ENCODE data around the gene TMEM116.
"Not testable (repeated sequence)": the region's sequence is repeated elsewhere in the genome, so short reads cannot be mapped to it uniquely, and the experiment has no call there.

TMEM116 gene

DNA sequence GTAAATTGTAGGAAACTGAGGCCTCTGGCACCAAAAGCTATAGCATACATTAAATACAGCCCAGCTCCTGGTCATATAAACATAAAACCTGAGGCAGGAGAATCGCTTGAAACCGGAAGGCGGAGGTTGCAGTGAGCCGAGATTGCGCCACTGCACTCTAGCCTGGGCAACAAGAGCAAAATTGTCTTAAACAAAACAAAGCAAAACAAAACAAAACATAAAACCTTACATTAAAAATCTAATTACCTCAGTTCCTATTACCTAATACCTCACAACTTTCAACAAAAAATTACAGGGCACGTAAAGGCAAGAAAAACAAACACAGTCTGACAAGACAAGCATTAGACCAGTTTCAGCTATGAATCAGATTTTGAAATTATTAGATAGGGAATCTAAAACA, 36.7 kb downstream of the TMEM116 start:
- DNase-seq = no peak
- H3K27ac Mint-ChIP-seq = no peak overlapping the region
- H3K9me3 Mint-ChIP-seq = no peaks in the 10 kb centered on the region
- no peak overlapping the region for H3K4me3 Mint-ChIP-seq
- H3K27me3 Mint-ChIP-seq = no peaks in the 10 kb centered on the region
- H3K36me3 Mint-ChIP-seq (ENCODE audit: low read depth) = peaks cover 9% of the 10 kb centered on the region
- H3K4me1 Mint-ChIP-seq (ENCODE audit: low read depth) = peaks cover 30% of the 10 kb centered on the region

DNA sequence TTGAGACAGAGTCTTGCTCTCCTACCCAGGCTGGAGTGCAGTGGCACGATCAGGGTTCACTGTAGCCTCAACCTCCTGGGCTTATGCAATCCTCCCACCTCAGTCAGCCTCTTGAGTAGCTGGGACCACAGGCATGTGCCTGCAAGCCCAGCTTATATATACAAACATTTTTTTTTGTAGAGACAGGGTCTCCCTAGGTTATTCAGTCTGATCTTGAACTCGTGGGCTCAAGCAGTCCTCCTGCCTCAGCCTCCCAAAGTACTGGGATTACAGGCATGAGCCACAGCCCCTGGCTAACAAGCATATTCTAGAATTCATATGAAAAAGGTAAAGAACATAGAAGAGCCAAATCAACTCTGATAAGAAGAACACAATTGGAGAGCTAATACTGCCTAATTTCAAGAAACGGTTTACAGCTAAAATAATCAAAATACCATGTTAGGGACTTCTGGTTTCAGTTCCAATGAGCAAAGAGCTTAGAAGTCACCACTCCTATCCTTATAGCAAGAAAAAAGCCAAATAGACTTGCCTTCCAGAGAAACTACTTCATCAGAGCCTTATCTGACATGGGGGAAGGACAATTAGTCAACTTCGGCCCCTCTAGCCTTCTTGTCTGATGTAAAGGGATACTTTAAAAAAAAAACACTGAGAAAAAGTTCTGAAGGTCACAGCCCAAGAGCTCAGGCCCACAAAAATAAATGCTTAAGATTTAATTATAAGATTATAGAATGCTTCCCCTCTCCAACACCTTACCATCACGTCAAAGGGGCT, 37.6 kb downstream of the TMEM116 start:
- no peaks in the 10 kb centered on the region for H3K27me3 Mint-ChIP-seq
- H3K36me3 Mint-ChIP-seq (ENCODE audit: low read depth) = peaks cover 13% of the 10 kb centered on the region
- no peaks in the 10 kb centered on the region for H3K9me3 Mint-ChIP-seq
- H3K4me3 Mint-ChIP-seq = no peak overlapping the region
- H3K4me1 Mint-ChIP-seq (ENCODE audit: low read depth) = peaks cover 29% of the 10 kb centered on the region
- no peak for DNase-seq
- no peak overlapping the region for H3K27ac Mint-ChIP-seq

GRCh38 chr12:111971800-111972199, 41.2 kb downstream of the TMEM116 start:
- Mint-ChIP-seq H3K4me3 (no peak overlapping the region), H3K36me3 (ENCODE audit: low read depth) (peaks cover 15% of the 10 kb centered on the region), H3K27me3 (no peaks in the 10 kb centered on the region), H3K27ac (no peak overlapping the region), H3K4me1 (ENCODE audit: low read depth) (peaks cover 26% of the 10 kb centered on the region), H3K9me3 (no peaks in the 10 kb centered on the region)
- no peak for DNase-seq

DNA sequence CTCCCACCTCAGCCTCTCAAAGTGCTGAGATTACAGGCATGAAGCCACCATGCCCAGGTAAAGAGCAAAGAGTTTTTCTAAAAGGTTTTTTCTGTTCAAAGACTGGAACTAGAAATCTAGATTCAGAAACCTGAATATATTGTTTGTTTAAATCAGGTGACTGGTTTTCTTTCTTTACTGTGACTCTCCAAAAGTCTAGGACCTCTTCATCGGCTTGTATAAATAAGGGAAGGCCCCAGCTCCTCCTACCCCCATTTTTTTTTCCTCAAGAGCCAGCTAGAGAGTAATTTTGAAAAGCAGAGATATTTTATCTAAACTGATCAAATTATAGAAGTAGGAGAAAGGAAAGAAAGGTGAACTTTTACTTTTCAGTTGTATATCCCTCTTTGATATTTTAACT, 48.0 kb downstream of the TMEM116 start:
- Mint-ChIP-seq H3K27me3 (no peaks in the 10 kb centered on the region), H3K36me3 (ENCODE audit: low read depth) (peaks cover 41% of the 10 kb centered on the region), H3K9me3 (peaks cover 3% of the 10 kb centered on the region), H3K4me3 (no peak overlapping the region), H3K27ac (no peak overlapping the region), H3K4me1 (ENCODE audit: low read depth) (peaks cover 24% of the 10 kb centered on the region)
- no peak for DNase-seq

DNA sequence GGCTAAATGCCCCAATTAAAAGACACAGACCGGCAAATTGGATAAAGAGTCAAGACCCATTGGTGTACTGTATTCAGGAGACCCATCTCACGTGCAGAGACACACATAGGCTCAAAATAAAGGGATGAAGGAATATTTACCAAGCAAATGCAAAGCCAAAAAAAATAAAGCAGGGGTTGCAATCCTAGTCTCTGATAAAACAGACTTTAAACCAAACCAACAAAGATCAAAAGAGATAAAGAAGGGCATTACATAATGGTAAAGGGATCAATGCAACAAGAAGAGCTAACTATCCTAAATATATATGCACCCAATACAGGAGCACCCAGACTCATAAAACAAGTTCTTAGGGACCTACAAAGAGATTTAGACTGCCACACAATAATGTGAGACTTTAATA, 53.4 kb downstream of the TMEM116 start:
- H3K4me3 Mint-ChIP-seq; DNase-seq; H3K27ac Mint-ChIP-seq; H3K4me1 Mint-ChIP-seq (ENCODE audit: low read depth); H3K27me3 Mint-ChIP-seq: not testable (repeated sequence)
- Mint-ChIP-seq H3K9me3 (peaks cover 15% of the 10 kb centered on the region), H3K36me3 (ENCODE audit: low read depth) (peaks cover 72% of the 10 kb centered on the region)

DNA sequence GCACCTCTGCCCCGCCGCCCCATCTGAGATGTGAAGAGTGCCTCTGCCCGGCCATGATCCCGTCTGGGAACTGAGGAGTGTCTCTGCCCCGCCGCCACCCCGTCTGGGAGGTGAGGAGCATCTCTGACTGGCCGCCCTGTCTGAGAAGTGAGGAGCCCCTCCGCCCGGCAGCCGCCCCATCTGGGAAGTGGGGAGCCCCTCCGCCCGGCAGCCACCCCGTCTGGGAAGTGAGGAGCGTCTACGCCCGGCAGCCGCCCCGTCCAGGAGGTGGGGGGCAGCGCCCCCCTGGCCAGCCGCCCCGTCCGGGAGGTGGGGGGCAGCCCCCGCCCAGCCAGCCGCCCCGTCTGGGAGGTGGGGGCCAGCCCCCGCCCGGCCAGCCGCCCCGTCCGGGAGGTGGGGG, 55.7 kb downstream of the TMEM116 start:
- H3K27ac Mint-ChIP-seq; H3K4me3 Mint-ChIP-seq; DNase-seq; H3K4me1 Mint-ChIP-seq (ENCODE audit: low read depth); H3K27me3 Mint-ChIP-seq: not testable (repeated sequence)
- Mint-ChIP-seq H3K9me3 (peaks cover 17% of the 10 kb centered on the region), H3K36me3 (ENCODE audit: low read depth) (peaks cover 60% of the 10 kb centered on the region)

GRCh38 chr12:111954969-111955368, 58.0 kb downstream of the TMEM116 start:
- no peak for DNase-seq
- H3K9me3 Mint-ChIP-seq = peaks cover 14% of the 10 kb centered on the region
- peaks cover 40% of the 10 kb centered on the region for H3K36me3 Mint-ChIP-seq (ENCODE audit: low read depth)
- H3K27ac Mint-ChIP-seq = no peak overlapping the region
- no peak overlapping the region for H3K4me3 Mint-ChIP-seq
- peaks cover 22% of the 10 kb centered on the region for H3K4me1 Mint-ChIP-seq (ENCODE audit: low read depth)
- H3K27me3 Mint-ChIP-seq = no peaks in the 10 kb centered on the region

- H3K36me3 Mint-ChIP-seq (ENCODE audit: low read depth) = peaks cover 26% of the 10 kb centered on the region
- H3K27me3 Mint-ChIP-seq = no peaks in the 10 kb centered on the region
- H3K27ac Mint-ChIP-seq = no peak overlapping the region
- peaks cover 11% of the 10 kb centered on the region for H3K9me3 Mint-ChIP-seq
- H3K4me1 Mint-ChIP-seq (ENCODE audit: low read depth) = peaks cover 23% of the 10 kb centered on the region
- no peak overlapping the region for H3K4me3 Mint-ChIP-seq
- no peak for DNase-seq
Measured at GRCh38 chr12:111953455-111953854, 59.5 kb downstream of the TMEM116 start.

- DNase-seq, H3K27me3 Mint-ChIP-seq, H3K4me3 Mint-ChIP-seq: not testable (repeated sequence)
- peaks cover 11% of the 10 kb centered on the region for H3K9me3 Mint-ChIP-seq
- H3K4me1 Mint-ChIP-seq (ENCODE audit: low read depth) = peaks cover 23% of the 10 kb centered on the region
- peak overlapping the region; percentile 20 for H3K27ac Mint-ChIP-seq
- peaks cover 25% of the 10 kb centered on the region for H3K36me3 Mint-ChIP-seq (ENCODE audit: low read depth)
Measured at GRCh38 chr12:111952084-111952787, 60.7 kb downstream of the TMEM116 start.

- H3K27me3 Mint-ChIP-seq, DNase-seq, H3K27ac Mint-ChIP-seq, H3K4me3 Mint-ChIP-seq: not testable (repeated sequence)
- peaks cover 10% of the 10 kb centered on the region for H3K9me3 Mint-ChIP-seq
- peaks cover 30% of the 10 kb centered on the region for H3K4me1 Mint-ChIP-seq (ENCODE audit: low read depth)
- H3K36me3 Mint-ChIP-seq (ENCODE audit: low read depth) = peaks cover 18% of the 10 kb centered on the region
Measured at GRCh38 chr12:111950961-111951676, 61.8 kb downstream of the TMEM116 start.

DNA sequence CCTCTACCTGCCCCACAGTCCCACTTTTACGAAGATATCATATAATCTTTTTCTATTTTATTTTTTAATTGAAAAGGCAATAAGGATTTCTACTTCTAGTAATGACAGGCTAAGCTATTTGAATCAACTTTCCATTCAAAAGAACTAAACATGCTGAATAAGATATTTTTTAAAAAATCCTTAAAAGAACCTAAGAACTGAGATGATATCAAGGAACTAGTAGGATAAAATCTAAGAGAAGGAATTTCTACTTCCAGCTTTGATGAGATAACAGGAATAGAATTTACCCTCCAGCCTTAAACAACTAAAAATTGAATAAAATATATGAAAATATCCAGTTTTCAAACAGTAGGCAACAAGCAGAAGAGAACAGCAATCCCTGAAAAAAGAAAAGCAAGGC, 69.0 kb downstream of the TMEM116 start:
- no peak for DNase-seq
- H3K4me3 Mint-ChIP-seq = no peak overlapping the region
- peaks cover 23% of the 10 kb centered on the region for H3K4me1 Mint-ChIP-seq (ENCODE audit: low read depth)
- H3K9me3 Mint-ChIP-seq = no peaks in the 10 kb centered on the region
- no peaks in the 10 kb centered on the region for H3K27me3 Mint-ChIP-seq
- H3K27ac Mint-ChIP-seq = no peak overlapping the region
- H3K36me3 Mint-ChIP-seq (ENCODE audit: low read depth) = no peaks in the 10 kb centered on the region

- no peak for DNase-seq
- no peaks in the 10 kb centered on the region for H3K27me3 Mint-ChIP-seq
- peak overlapping the region; percentile 62 for H3K27ac Mint-ChIP-seq
- H3K36me3 Mint-ChIP-seq (ENCODE audit: low read depth) = peaks cover 2% of the 10 kb centered on the region
- H3K4me1 Mint-ChIP-seq (ENCODE audit: low read depth) = peaks cover 23% of the 10 kb centered on the region
- H3K9me3 Mint-ChIP-seq = no peaks in the 10 kb centered on the region
- H3K4me3 Mint-ChIP-seq = no peak overlapping the region
Measured at GRCh38 chr12:111942557-111942956, 70.4 kb downstream of the TMEM116 start.

GRCh38 chr12:111937429-111937828, 75.5 kb downstream of the TMEM116 start:
- H3K27me3 Mint-ChIP-seq = no peaks in the 10 kb centered on the region
- peaks cover 4% of the 10 kb centered on the region for H3K4me1 Mint-ChIP-seq (ENCODE audit: low read depth)
- DNase-seq = no peak
- H3K36me3 Mint-ChIP-seq (ENCODE audit: low read depth) = peaks cover 13% of the 10 kb centered on the region
- no peak overlapping the region for H3K27ac Mint-ChIP-seq
- H3K9me3 Mint-ChIP-seq = no peaks in the 10 kb centered on the region
- no peak overlapping the region for H3K4me3 Mint-ChIP-seq

DNA sequence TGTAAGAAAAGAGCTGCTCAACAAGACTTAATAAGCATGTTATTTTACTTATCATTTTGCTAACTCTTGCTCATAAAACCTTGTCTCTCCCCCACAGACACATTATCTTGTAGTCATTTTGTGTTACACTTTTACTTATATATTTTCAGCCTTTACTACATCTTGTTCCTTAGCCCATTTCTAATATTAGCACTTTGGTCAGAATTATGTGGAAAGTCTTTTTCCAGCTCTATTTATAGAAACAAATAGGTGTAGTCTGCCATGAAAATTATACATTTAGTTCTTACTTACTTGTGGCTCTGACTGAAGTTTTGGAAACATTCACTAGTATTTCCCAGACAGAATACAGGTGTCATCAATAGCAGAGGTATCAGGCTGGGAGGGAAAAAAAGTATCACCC, 76.1 kb downstream of the TMEM116 start:
- Mint-ChIP-seq H3K36me3 (ENCODE audit: low read depth) (peaks cover 15% of the 10 kb centered on the region), H3K4me3 (no peak overlapping the region), H3K4me1 (ENCODE audit: low read depth) (peaks cover 3% of the 10 kb centered on the region), H3K9me3 (no peaks in the 10 kb centered on the region), H3K27me3 (no peaks in the 10 kb centered on the region), H3K27ac (no peak overlapping the region)
- no peak for DNase-seq

- H3K27ac Mint-ChIP-seq = no peak overlapping the region
- peaks cover 2% of the 10 kb centered on the region for H3K4me1 Mint-ChIP-seq (ENCODE audit: low read depth)
- no peaks in the 10 kb centered on the region for H3K27me3 Mint-ChIP-seq
- H3K36me3 Mint-ChIP-seq (ENCODE audit: low read depth) = peaks cover 18% of the 10 kb centered on the region
- no peak overlapping the region for H3K4me3 Mint-ChIP-seq
- no peak for DNase-seq
- no peaks in the 10 kb centered on the region for H3K9me3 Mint-ChIP-seq
Measured at GRCh38 chr12:111932241-111932640, 80.7 kb downstream of the TMEM116 start.
